Measurements from ENCODE around the gene SHMT1.

- TF ChIP-seq, protein P1, sequence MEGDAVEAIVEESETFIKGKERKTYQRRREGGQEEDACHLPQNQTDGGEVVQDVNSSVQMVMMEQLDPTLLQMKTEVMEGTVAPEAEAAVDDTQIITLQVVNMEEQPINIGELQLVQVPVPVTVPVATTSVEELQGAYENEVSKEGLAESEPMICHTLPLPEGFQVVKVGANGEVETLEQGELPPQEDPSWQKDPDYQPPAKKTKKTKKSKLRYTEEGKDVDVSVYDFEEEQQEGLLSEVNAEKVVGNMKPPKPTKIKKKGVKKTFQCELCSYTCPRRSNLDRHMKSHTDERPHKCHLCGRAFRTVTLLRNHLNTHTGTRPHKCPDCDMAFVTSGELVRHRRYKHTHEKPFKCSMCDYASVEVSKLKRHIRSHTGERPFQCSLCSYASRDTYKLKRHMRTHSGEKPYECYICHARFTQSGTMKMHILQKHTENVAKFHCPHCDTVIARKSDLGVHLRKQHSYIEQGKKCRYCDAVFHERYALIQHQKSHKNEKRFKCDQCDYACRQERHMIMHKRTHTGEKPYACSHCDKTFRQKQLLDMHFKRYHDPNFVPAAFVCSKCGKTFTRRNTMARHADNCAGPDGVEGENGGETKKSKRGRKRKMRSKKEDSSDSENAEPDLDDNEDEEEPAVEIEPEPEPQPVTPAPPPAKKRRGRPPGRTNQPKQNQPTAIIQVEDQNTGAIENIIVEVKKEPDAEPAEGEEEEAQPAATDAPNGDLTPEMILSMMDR (conservative IDR thresholded peaks at IDR 0.05 in 1 of 2, IDR thresholded peaks at IDR 0.05 in 1 of 2; ENCODE audit: low read depth in 1 of 2, low read length in 2 of 2): no peak
- TF ChIP-seq EZH2 (IDR thresholded peaks at IDR 0.05; ENCODE audit: low read length, missing control alignments): no peak
Observed at GRCh38 chr17:18379246-18380146, 16.1 kb upstream of the SHMT1 start.
